ENCODE results near the gene CLCN1.

DNA sequence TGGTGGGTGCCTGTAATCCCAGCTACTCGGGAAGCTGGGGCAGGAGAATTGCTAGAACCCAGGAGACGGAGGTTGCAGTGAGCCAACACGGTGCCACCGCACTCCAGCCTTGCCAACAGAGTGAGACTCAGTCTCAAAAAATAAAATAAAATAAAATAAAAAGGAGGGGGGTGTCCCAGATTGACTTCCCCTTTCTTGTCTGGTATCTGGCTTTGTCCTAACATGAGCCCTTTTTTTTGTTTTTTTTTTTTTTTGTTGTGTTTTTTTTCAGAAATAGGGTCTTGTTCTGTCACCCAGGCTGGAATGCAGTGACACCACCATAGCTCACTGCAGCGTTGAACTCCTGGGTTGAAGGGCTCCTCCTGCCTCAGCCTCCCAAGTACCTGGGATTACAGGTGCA, 23.0 kb upstream of the CLCN1 start:
- no peak for TF ChIP-seq CTCF (IDR thresholded peaks at IDR 0.05)
- no peak for TF ChIP-seq POLR2A (IDR thresholded peaks at IDR 0.05; ENCODE audit: low read depth)
- TF ChIP-seq EP300 (IDR thresholded peaks at IDR 0.05): no peak

Measured in esophagus muscularis mucosa (tissue), 4 donors.